ENCODE data around the gene ZBTB32.

DNA sequence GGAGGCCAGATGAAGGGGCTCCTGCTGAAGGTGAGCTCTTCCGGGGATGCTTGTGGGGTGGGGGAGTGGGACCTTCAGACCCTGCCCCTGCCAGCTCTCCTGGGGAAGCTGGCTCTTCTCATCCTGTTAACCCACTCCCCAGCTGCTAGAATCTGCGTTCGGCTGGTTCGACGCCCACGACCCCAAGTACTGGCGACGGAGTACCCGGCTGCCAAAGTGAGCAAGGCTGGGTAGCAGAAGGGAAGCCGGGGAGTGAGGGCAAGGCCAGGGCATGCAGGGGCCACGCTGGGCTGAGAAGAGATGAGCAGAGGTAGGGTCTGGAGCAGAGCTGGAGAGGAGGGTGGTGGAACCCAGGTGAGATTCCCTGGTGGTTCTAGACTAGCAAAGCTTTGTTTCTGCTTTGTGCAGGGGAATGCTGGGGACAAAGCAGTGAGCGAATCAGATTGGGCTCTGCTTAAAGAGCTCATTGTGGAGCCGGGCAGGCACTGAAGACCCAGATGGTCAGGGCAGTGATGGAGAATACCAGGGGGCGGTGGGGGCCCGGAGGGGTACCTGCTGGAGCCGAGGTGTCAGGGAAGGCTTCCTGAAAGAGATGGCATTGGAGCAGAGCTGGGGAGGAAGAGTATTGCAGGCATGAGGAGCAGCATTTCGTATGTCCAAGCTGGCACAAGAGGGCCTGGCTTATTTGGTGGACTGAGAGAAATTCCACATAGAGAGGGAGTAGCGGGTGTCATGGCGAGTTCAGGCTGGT lies 23.8 kb downstream of the ZBTB32 start:
- TF ChIP-seq, protein P1, sequence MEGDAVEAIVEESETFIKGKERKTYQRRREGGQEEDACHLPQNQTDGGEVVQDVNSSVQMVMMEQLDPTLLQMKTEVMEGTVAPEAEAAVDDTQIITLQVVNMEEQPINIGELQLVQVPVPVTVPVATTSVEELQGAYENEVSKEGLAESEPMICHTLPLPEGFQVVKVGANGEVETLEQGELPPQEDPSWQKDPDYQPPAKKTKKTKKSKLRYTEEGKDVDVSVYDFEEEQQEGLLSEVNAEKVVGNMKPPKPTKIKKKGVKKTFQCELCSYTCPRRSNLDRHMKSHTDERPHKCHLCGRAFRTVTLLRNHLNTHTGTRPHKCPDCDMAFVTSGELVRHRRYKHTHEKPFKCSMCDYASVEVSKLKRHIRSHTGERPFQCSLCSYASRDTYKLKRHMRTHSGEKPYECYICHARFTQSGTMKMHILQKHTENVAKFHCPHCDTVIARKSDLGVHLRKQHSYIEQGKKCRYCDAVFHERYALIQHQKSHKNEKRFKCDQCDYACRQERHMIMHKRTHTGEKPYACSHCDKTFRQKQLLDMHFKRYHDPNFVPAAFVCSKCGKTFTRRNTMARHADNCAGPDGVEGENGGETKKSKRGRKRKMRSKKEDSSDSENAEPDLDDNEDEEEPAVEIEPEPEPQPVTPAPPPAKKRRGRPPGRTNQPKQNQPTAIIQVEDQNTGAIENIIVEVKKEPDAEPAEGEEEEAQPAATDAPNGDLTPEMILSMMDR (IDR thresholded peaks at IDR 0.05) = no peak
- TF ChIP-seq POLR2A (IDR thresholded peaks at IDR 0.05) = no peak
